GM21360 (cell line): ENCODE measurements around the gene CFAP92.

Experiments
- ATAC-seq: cut with Tn5 transposase; IDR thresholded peaks from one replicate; pipeline ENCODE4 v1.9.1; 2021; ENCODE audit warnings: mild to moderate bottlenecking, moderate library complexity; ENCODE audit not compliant: unreplicated experiment

CFAP92 gene

DNA sequence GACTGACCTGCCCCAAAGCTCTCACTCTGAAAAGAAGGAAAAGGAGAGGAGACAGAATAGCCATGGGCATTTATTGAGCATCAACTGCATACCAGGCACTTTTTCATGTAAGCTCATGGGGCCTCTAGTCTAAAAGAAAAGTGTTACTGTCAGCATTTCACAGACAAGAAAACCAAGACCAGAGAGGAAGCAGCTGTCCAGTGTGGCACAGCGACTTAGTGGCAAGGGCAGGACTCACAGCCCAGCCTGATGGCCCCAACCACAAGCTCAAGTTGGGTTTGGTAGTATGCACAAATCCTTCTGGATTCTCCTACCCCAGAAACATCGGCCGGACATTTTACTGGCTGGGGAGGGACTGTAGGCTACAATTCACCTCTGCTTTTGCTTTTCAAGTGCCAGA is 13.0 kb upstream of the CFAP92 start:
- ATAC-seq: no peak

GRCh38 chr3:129005526-129006303 is 11.8 kb upstream of the CFAP92 start:
- ATAC-seq: no peak

DNA sequence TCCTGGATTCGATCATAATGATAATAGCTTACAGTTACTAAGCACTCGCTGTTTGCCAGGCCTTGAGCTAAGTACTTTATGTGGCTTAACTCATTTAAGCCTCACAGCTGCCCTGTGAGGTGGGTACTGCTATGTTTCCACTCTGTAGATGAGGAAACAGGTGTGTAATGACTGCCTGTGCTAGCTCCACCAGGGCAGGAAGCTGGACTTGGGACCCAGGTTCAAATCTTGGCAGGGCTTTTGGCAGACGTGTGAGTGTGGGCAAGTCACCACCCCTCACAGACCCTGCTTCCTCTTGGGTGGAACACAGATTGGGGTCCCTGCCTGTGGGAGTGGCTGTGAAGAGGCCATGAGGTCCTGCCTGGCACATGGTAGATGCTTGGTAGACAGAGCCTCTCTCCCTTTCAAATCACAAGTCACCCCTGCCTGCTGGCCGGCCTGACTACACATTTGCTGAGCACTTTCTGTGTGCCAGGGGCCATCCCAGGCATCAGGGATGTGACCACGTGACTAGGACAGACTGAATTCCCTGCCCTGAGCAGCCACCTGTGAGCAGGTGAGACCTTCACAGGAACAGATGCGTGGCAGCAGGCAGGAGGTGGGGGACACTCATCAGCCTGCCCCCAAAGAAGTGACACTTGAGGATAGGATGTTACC is 10.9 kb upstream of the CFAP92 start:
- no peak for ATAC-seq

GRCh38 chr3:129003578-129004112 is 9.8 kb upstream of the CFAP92 start:
- no peak for ATAC-seq

DNA sequence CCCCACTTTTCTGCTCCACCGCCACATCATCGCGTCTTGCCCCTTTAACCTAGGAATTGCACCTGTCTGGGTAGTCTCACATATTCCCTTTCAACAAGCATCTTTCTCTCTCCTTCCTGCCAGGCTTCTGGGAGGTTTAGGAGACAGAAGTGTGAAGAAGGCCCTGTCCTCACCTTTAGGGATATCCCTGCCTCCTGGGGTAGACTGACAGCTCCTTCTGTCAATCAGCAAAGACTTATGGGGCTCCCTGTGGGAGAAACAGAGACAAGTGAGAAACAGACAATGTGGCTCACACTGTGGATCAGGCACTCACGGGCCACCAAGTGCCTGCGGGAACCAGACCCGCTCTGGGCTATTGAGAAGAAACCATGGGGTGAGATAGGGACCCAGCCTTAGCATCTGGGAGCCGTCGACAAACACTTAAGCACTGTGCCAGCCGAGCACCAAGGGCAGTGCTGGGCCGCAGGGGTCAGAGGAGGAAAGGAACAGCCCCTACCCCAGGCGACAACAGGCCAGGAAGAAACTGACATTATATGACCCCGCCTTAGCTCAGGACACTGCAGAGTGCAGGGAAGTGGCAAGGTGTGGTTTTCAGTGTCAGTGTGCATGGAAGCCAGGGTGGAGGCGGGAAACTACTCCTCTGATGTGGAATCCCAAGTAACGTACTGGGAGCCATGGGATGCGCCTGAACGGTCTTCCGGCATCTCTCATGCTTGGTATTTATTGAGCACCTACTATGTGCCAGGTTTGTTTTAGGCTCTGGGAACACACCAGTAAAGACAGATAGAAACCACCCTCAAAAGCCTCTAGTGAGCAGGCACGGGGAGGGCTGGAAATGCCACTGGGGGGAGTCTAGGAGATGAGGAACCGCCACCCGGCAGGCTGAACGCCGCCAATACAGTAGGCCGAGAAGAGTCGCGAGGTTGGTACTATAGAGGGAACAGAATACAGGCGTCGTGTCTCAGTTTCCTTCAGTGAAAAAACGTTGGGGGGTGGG is 9.0 kb upstream of the CFAP92 start:
- no peak for ATAC-seq

GRCh38 chr3:129001806-129002572 is 8.1 kb upstream of the CFAP92 start:
- no peak for ATAC-seq

DNA sequence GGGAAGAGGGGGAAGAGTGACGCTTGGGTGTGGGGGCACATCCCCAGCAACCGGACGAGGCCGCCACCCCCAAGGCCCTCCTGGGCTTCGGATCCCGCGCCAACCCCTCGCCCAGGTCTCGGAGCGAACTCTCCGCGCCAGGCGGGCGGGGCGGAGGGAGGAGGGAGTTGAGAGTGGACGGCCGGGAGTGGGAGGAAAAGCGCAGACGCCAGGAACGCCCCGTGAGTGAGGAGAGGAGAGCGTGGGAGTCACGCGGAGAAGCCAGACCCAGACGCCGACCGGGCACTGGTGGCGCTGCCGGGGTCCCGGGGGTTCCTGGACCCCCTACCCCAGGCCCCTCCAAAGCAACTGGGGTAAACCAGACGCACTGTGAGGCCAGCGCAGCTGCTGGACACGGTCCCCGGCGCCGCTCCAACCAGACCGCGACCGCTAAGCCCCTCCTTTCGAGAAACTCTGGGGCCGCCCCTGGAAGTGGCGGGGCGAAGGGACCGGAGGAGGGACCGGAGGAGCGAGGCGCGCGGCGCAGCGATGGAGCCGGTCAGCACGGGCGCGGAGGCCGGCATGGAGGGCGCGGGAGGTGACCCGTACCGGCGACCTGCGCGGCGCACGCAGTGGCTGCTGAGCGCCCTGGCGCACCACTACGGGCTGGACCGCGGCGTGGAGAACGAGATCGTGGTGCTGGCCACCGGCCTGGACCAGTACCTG is 7.4 kb upstream of the CFAP92 start, which contains the start of gene EFCC1:
EFCC1 (plus strand) TSS at position 204 of the 705 bp plus-strand sequence; CDS start at position 529, 325 bp downstream.
- ATAC-seq: no peak

DNA sequence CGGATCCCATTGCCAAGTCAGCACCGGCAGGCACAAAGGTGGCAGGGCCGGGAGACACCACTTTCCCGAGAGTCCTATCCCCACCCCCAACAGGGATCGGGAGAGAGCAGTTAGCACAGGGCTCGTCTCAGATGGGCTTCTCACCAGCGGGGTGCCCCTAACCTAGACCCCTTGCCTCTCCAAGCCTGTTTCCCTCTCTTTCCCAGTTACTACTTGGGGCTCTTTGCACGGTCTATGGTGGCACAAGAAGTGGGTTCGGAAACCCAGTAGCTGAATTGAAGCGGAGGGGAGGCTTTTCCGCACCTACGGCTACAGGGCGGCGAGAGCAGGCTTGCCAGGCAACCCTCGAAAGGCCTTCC is 6.8 kb upstream of the CFAP92 start:
- no peak for ATAC-seq

DNA sequence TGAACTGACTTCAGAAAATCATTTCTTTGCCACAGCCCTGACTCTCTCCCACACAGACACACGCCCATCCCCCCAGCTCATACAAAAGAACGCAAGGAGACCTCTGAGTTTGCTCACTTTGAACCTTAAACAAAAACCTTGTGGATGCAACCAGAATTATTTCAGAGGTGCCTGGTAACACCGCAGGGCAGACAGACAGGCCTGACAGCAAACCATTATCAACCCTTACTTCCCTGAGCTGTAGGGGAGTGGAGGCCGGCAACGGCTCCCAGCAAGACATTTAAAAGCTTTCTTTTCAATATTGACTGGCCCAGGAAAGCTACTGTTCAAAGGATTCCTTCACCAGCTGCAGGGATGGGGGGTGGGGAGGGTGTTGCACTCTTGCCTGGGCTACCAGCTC is 5.2 kb upstream of the CFAP92 start:
- no peak for ATAC-seq

- no peak for ATAC-seq
These were observed 4.7 kb upstream of the CFAP92 start for GRCh38 chr3:128998561-128998960.

DNA sequence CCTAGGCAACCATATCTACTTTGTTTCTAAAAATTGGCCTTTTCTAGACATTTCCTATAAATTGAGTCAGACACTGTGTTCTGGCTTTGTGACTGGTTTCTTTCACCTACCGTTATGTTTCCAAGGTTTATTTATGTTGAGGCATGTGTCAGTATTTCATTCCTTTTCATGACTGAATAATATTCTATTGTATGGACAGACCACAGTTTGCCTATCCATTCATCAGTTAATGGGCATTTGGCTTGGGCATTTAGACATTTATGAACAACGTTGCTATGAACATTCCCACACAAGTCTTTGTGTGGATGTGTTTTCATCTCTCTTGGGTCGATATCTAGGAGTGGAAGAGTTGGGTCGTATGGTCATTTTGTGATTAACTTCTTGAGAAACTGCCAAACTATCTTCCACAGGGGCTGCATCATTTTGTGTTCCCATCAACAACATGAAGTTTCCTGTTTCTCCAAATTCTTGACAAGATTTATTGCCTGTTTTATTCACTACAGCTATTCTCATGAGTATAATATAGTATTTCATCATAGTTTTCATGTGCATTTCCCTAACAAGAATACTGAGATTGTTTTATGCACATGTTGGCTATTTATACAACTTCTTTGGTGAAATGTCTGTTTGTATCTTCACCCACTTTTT is 3.7 kb upstream of the CFAP92 start:
- no peak for ATAC-seq

- ATAC-seq: no peak
These were observed 2.9 kb upstream of the CFAP92 start for GRCh38 chr3:128996726-128997125.

DNA sequence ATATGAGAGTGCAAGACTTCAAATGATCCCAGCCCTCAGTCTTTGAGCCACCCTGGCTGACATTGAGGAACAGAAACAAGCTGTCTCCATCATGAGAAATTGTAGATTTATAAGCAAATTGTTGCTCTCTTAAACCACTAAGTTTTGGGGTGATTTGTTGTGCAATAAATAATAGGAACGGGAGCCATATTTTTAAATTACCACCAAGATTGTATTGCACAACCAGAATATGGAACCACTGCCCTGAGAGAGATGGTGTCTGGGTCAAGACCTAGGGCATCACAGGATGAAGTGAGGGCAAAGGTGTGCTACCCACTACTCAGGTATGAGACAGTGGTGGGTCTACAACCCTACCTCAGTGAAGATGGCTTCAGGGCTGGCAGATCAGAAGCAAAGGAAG is 2.3 kb upstream of the CFAP92 start:
- no peak for ATAC-seq

DNA sequence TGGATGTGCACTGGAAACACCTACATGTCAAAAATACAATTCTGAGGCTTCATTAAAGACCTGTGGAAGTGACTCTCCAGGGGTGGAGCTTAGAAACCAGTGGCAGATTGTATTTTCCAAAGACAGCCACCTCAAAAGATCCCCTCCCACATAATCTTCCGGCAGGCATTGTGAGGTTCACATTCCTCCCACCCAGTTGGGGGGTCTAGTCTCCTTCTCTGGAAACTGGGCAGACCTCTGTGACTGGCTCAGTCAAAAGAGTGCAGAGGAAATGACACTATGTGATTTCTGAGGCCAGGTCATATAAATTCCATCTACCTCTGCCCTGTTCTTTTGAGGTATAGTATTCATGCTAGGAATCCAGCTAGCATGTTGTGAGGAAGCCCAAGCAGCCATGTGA is 1.9 kb upstream of the CFAP92 start:
- ATAC-seq: no peak

DNA sequence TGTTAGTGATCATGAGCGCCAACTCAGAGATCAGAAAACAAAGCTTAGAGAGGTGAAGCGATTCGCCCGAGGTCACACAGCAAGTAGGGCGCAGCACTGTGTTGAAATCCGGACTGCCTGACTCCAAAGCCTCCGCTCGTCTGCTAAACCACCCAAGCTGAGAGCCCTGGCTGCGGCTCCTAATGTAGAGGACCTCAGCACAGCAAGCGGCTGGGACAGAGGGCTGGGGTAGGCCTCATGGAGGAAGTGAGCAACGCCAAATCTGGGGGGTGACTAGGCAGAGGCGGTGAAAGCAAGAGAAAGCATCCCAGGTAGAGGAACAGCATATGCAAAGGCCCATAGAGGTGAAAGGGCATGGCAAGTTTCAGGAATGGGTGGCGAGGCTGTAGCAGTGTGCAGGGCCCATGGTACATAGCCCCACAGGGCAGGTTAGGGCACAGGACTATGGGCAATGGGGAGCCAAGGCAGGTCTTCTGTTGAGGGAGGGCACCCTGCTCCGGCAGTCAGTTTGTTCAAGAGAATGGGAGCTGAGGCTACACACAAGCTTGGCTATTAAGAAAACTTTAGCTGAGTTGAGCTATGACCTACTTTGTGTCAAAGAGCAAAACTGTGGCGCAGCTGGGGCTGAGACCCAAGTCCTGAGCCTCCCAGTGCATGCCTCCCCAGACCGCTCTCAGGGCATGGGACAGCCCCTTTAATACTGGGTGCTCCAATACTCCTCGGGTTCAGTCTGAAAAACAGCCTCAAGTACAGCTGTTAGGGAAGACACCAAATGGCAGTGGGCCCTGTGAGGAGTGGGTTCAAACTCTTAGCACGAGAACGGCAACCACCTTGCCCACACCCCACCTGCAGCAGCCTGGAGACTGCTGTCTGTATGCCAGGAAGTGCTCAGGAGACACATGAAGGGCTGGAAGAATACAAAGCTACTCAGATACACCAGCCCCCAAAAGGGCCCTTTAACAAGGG is 988 bp upstream of the CFAP92 start:
- ATAC-seq: no peak

- no peak for ATAC-seq
These were observed 267 bp upstream of the CFAP92 start for GRCh38 chr3:128994173-128994512.

DNA sequence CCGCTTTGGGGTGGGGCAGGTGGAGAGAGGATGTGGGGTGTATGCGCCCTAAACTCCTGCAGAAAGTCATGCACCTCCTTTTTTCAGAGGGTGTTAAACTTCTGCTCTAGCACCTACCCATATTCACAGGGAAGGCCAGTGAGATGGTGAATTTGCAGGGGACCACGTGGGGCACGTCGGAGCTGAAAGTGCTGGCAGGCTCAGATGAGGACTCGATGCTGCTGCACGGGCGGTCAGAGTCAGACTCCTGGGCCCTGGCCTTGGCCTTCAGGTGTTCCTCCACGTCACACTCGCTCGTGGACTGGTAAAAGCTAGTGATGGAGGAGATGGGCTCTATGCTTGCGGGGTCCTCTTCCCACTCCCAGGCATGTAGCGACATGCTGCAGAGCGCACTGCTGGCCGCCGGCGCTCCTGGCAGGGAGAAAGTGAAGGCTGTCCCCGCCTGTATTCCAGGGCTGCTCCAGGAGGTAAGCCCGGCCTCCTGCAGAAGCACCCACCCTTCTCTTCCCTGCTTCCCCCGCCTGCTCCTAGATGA is 883 bp downstream of the CFAP92 start:
- ATAC-seq: no peak

DNA sequence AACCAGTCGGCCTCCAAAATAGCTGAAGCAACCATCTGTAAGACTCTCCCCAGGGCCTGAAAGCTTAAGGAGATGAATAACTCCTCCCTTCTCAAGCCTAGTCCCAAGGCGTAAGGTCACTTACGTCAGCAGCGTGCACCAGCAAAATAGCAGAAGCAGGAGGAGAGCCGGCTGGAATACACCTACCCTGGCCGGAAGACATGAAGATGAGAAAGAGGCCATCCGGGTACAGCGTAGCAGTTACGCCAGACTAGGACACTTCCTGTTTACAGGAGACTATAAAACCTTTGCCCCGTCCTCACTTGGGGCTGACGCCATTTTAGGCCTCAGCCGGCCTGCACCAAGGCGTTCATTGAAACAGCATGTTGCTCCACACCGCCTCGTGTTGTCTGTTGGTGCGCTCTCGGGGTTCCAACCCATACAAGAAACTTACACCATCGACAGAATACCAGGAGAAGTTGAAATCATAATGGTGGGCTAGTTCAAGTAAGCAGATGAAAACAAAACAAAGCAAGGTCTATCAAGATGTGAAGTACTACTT is 2.5 kb downstream of the CFAP92 start:
- ATAC-seq: no peak
